ENCODE results near the gene DOCK2.

DOCK2 gene

GRCh38 chr5:170132269-170132975, 495.3 kb downstream of the DOCK2 start (continued):
- TF ChIP-seq, protein P1, sequence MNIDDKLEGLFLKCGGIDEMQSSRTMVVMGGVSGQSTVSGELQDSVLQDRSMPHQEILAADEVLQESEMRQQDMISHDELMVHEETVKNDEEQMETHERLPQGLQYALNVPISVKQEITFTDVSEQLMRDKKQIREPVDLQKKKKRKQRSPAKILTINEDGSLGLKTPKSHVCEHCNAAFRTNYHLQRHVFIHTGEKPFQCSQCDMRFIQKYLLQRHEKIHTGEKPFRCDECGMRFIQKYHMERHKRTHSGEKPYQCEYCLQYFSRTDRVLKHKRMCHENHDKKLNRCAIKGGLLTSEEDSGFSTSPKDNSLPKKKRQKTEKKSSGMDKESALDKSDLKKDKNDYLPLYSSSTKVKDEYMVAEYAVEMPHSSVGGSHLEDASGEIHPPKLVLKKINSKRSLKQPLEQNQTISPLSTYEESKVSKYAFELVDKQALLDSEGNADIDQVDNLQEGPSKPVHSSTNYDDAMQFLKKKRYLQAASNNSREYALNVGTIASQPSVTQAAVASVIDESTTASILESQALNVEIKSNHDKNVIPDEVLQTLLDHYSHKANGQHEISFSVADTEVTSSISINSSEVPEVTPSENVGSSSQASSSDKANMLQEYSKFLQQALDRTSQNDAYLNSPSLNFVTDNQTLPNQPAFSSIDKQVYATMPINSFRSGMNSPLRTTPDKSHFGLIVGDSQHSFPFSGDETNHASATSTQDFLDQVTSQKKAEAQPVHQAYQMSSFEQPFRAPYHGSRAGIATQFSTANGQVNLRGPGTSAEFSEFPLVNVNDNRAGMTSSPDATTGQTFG (tag by site-specific recombination; IDR thresholded peaks at IDR 0.05; ENCODE audit: borderline replicate concordance): no peak
- TF ChIP-seq GFI1B (tag by site-specific recombination; IDR thresholded peaks at IDR 0.05) (no peak), KLF8 (tag by site-specific recombination; IDR thresholded peaks at IDR 0.05) (no peak), ZNF423 (tag by site-specific recombination; IDR thresholded peaks at IDR 0.05) (no peak)

Data from HEK293 (cell line).